Measurements from ENCODE around the gene DAND5. TPM values are rescaled to one million over a fixed set of nuclear protein-coding genes. Genes with fewer than 3 reads are reported as not detected.

Gene DAND5
- total and polyA plus RNA-seq, 10 of the 15 experiments (the other 5 are each of a cell fraction or from before 2014, with no cell fraction given), result 0.06 to 0.15 (median 0.12) TPM; not detected in 5

DNA sequence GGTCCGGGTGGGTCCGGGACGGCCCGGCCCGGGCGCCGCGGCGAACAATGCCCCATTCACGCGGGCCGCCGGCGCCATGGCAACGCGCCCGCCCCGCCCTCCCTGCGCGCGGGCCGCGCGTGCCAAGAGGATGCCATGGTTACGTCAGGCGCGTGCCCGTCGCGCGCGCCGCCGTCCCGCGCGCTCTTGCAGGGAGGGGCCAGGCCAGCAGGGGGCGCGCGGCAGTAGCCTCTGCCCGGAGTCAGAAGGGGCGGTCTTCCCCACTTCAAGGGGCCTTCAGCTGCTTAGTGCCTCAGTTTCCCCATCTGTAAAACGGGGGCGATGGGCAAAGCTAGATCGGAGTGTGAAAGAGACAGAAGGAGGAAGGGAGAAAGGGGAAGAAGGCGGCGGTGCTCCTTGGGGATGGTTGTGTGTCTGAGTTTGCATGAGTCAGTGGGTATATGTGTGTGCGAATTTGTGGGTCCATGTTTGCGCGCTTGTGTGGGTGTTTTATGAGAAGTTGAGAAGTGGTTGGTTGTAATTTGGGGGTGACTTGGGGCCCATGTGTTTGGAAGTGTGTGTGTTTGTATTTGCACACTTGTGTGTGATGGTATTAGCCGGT, 14.3 kb downstream of the DAND5 start (continued):
- TF ChIP-seq, protein P1, sequence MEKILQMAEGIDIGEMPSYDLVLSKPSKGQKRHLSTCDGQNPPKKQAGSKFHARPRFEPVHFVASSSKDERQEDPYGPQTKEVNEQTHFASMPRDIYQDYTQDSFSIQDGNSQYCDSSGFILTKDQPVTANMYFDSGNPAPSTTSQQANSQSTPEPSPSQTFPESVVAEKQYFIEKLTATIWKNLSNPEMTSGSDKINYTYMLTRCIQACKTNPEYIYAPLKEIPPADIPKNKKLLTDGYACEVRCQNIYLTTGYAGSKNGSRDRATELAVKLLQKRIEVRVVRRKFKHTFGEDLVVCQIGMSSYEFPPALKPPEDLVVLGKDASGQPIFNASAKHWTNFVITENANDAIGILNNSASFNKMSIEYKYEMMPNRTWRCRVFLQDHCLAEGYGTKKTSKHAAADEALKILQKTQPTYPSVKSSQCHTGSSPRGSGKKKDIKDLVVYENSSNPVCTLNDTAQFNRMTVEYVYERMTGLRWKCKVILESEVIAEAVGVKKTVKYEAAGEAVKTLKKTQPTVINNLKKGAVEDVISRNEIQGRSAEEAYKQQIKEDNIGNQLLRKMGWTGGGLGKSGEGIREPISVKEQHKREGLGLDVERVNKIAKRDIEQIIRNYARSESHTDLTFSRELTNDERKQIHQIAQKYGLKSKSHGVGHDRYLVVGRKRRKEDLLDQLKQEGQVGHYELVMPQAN (conservative IDR thresholded peaks at IDR 0.05), result no peak
- no peak for TF ChIP-seq ZZZ3 (IDR thresholded peaks at IDR 0.05; ENCODE audit: control insufficient read depth, insufficient read length, low read depth)
- no peak for TF ChIP-seq ZNF207 (IDR thresholded peaks at IDR 0.05; ENCODE audit: borderline replicate concordance)
- TF ChIP-seq STAT3 (IDR thresholded peaks at IDR 0.05; ENCODE audit: low read depth, low read length), result no peak

GRCh38 chr19:12984143-12984627, 14.8 kb downstream of the DAND5 start:
- Histone ChIP-seq H3K4me3 (no peak overlapping the region), H3K79me2 (ENCODE audit: control insufficient read depth, insufficient read depth, low read length) (no peaks in the 10 kb centered on the region), H3K27me3 (replicated peaks in 1 of 2; ENCODE audit: control insufficient read depth in 2 of 2, insufficient read depth in 2 of 2, low read length in 1 of 2) (peaks cover 0 to 3% of the 10 kb centered on the region in 2 experiments; a peak in 1 of 4 replicates), H3K4me1 (ENCODE audit: control insufficient read depth, insufficient read depth, low read length) (no peaks in the 10 kb centered on the region; the same call in 1 of the 2 replicates), H2AFZ (ENCODE audit: control insufficient read depth, low read depth, low read length) (no peak overlapping the region), H3K9ac (ENCODE audit: control insufficient read depth, insufficient read depth, low read length) (no peak overlapping the region), H3K4me2 (ENCODE audit: control insufficient read depth, insufficient read depth) (no peak overlapping the region), H3K36me3 (ENCODE audit: control insufficient read depth in 2 of 2, insufficient read depth in 2 of 2, low read length in 1 of 2) (no peaks in the 10 kb centered on the region), H4K20me1 (ENCODE audit: control insufficient read depth, insufficient read depth) (no peaks in the 10 kb centered on the region), H3K9me3 (replicated peaks; ENCODE audit: control insufficient read depth, insufficient read depth, low read length) (no peaks in the 10 kb centered on the region), H3K27ac (ENCODE audit: control insufficient read depth, insufficient read depth) (no peak overlapping the region)
- DNase-seq (ENCODE audit: low read depth, low spot score) (no peak), FAIRE-seq (peak; percentile 18), ATAC-seq (no peak)
- in situ Hi-C loops (cut with MboI), result no loop called here
- ChIA-PET RAD21 (ENCODE audit: unreplicated experiment) (interaction anchor here (2.6 kb wide), 1 partner anchor 76 kb away, joined by 19 read pairs; no protein-coding TSS in a partner anchor), SMC1A (ENCODE audit: uncharacterized antibody, unreplicated experiment) (interaction anchor here (2.7 kb wide), 1 partner anchor 77 kb away, joined by 12 read pairs; no protein-coding TSS in a partner anchor), POLR2A (no interaction called here), CTCF (interaction anchor here (0.7 to 13.5 kb wide), 8 partner anchors 19 to 110 kb away, joined by 3 to 247 read pairs (median 10); no protein-coding TSS in a partner anchor)
- BruUV-seq (replicated peaks), result no TSS peak
- intact Hi-C loops (cut with micrococcal nuclease; ENCODE audit: unreplicated experiment), result no loop called here
- TF ChIP-seq, protein P2, sequence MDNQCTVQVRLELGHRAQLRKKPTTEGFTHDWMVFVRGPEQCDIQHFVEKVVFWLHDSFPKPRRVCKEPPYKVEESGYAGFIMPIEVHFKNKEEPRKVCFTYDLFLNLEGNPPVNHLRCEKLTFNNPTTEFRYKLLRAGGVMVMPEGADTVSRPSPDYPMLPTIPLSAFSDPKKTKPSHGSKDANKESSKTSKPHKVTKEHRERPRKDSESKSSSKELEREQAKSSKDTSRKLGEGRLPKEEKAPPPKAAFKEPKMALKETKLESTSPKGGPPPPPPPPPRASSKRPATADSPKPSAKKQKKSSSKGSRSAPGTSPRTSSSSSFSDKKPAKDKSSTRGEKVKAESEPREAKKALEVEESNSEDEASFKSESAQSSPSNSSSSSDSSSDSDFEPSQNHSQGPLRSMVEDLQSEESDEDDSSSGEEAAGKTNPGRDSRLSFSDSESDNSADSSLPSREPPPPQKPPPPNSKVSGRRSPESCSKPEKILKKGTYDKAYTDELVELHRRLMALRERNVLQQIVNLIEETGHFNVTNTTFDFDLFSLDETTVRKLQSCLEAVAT (IDR thresholded peaks at IDR 0.05), result peak; percentile 50; the same call in 1 of the 2 replicates
- TF ChIP-seq, protein P3, sequence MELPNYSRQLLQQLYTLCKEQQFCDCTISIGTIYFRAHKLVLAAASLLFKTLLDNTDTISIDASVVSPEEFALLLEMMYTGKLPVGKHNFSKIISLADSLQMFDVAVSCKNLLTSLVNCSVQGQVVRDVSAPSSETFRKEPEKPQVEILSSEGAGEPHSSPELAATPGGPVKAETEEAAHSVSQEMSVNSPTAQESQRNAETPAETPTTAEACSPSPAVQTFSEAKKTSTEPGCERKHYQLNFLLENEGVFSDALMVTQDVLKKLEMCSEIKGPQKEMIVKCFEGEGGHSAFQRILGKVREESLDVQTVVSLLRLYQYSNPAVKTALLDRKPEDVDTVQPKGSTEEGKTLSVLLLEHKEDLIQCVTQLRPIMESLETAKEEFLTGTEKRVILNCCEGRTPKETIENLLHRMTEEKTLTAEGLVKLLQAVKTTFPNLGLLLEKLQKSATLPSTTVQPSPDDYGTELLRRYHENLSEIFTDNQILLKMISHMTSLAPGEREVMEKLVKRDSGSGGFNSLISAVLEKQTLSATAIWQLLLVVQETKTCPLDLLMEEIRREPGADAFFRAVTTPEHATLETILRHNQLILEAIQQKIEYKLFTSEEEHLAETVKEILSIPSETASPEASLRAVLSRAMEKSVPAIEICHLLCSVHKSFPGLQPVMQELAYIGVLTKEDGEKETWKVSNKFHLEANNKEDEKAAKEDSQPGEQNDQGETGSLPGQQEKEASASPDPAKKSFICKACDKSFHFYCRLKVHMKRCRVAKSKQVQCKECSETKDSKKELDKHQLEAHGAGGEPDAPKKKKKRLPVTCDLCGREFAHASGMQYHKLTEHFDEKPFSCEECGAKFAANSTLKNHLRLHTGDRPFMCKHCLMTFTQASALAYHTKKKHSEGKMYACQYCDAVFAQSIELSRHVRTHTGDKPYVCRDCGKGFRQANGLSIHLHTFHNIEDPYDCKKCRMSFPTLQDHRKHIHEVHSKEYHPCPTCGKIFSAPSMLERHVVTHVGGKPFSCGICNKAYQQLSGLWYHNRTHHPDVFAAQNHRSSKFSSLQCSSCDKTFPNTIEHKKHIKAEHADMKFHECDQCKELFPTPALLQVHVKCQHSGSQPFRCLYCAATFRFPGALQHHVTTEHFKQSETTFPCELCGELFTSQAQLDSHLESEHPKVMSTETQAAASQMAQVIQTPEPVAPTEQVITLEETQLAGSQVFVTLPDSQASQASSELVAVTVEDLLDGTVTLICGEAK (IDR thresholded peaks at IDR 0.05; ENCODE audit: borderline replicate concordance), result no peak
- TF ChIP-seq TCF3 (IDR thresholded peaks at IDR 0.05; ENCODE audit: borderline replicate concordance, insufficient read depth, low read depth, low read length), result no peak
- TF ChIP-seq HDGF (IDR thresholded peaks at IDR 0.05), result peak; percentile 41; the same call in 1 of the 2 replicates
- TF ChIP-seq BHLHE40 (IDR thresholded peaks at IDR 0.05; ENCODE audit: borderline replicate concordance in 1 of 2, low read depth in 2 of 2, low read length in 1 of 2), result 0 out of 4 replicates have a peak, but pooled peaks of 1 of the 2 experiments have one; percentile 13
- WGBS (ENCODE audit: insufficient coverage, insufficient replicate concordance, low lambda C conversion rate, missing lambda C conversion rate), result 2% methylated on average over 3 of the region's 3 CpGs

Data from GM12878 (cell line).